HG02759 (cell line): Measurements from ENCODE around the gene ZNF506.
"Not testable (repeated sequence)": the region's sequence is repeated elsewhere in the genome, so short reads cannot be mapped to it uniquely, and the experiment has no call there.

Experiments
- ATAC-seq: cut with Tn5 transposase; IDR thresholded peaks from one replicate; pipeline ENCODE4 v1.9.1; 2021; ENCODE audit warnings: mild to moderate bottlenecking, moderate library complexity; ENCODE audit not compliant: unreplicated experiment

The ZNF506 gene

DNA sequence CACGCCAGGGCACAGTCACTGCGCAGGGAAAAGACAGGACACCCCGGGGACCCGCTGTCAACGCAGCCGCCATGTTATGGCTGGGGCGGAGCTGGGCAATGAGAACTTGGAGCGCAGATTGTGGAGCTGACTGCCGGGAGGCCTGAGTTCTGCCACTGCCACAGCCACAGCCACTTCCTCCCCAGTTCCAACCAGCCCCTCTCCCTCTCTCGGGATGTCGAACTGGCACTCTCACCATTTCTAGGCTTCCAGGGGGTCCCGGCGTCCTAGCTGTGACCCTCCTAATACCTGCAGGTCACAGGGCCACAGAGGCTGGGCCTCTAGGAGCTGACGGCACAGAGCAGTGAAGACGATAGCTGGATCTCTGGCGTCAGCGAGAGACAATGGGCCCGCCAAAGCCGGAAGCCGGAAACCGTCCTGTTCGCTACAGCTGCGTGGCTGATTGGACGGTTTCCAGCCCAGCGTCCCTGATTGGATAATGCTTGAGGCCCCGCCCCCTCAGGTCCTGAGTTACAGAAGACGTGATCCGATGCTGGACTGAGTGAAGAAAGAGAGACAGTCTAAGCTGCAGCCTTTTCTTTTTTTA, at the start of gene ZNF506:
Gene ZNF506 (minus strand): TSS at position 385 of the 586 bp plus-strand sequence. CDS start 147 bp downstream, at position 238.
- ATAC-seq: peak; percentile 91

DNA sequence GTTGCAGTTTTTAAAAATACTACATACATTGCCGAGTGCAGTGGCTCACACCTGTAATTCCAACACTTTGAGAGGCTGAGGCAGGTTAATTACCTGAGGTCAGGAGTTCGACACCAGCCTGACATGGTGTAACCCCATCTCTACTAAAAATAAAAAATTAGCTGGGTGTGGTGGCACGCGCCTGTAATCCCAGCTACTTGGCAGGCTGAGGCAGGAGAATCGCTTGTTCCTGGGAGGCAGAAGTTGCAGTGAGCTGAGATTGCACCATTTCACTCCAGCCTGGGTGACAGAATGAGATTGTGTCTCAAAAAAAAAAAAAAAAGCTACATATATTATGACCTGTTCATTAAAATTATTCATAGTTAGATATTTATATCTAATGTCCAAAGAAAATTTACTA, 48.5 kb upstream of the ZNF506 start:
- not testable (repeated sequence) for ATAC-seq

DNA sequence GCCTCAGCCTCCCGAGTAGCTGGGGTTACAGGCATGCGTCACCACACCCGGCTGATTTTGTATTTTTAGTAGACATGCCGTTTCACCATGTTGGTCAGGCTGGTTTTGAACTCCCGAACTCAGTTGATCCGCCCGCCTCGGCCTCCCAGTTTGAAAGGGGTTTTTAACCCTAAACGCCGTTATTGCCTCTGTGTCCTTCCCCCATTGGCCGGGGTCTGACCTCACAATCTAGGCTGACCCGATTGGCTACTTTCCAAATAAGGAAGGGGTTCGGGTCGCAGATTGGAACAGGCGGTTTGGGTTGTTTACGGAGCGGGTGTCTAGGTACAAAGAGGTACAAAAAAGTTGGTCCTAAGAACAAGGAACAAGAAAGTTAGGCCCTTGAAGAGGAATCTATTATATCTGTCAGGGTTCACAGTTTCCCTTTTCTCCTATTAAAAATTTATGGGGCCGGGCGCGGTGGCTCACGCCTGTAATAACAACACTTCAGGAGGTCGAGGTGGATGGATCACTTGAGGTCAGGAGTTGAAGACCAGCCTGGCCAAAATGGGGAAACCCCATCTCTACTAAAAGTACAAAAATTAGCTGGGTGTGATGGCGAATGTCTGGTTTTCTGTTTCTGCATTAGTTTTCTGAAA, 45.2 kb upstream of the ZNF506 start:
- ATAC-seq: no peak

GRCh38 chr19:19865750-19866610, 44.4 kb upstream of the ZNF506 start, which contains the start of gene ZNF253:
Gene ZNF253, plus strand, starts transcription at chr19:19865882. Its CDS starts 115 bp downstream, at chr19:19865997.
- peak; percentile 96 for ATAC-seq

DNA sequence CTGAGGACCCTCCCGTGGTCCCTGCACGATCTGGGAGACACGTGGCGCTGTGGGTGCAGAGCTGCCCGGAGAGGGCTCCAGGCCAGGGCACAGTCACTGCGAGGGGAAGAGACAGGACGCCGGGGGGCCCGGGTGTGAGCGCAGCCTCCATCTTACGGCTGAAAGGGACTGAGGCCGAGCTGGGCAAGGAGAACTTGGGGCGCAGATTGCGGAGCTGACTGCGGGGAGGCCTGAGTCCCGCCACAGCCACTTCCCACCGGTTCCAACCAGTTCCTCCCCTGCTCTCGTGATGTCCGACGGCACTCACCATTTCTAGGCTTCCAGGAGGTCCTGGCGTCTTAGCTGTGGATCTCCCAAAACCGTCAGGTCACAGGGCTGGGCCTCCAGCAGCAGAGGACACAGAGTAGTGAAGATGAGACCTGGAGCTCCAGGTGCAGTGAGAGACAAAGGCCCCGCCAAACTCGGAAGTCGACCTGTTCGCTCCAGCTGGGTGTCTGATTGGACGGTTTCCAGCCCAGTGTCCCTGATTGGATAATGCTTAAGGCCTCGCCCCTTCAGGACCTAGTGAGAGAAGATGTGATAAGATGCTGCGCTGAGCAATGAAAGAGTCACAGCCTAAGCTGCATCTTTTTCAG, 39.3 kb upstream of the ZNF506 start:
- no peak for ATAC-seq

GRCh38 chr19:19858751-19859150, 37.2 kb upstream of the ZNF506 start:
- ATAC-seq: no peak

GRCh38 chr19:19851740-19852139, 30.2 kb upstream of the ZNF506 start:
- not testable (repeated sequence) for ATAC-seq

DNA sequence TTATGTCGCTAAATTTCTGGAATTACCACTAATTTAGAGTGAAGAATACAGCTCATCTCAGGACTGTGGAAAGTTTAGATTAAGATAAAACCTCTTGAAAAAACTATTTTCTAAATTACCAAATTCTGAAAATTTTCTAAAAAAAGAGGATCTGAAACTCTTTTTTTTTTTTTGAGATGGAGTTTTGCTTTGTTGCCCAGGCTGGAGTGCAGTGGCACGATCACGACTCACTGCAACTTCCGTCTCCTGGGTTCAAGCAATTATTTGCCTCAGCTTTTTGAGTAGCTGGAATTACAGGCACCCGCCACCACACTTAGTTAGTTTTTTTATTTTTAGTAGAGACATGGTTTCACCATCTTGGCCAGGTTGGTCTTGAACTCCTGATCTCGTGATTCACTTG, 27.5 kb upstream of the ZNF506 start:
- ATAC-seq: no peak

GRCh38 chr19:19847781-19848180, 26.2 kb upstream of the ZNF506 start:
- no peak for ATAC-seq

DNA sequence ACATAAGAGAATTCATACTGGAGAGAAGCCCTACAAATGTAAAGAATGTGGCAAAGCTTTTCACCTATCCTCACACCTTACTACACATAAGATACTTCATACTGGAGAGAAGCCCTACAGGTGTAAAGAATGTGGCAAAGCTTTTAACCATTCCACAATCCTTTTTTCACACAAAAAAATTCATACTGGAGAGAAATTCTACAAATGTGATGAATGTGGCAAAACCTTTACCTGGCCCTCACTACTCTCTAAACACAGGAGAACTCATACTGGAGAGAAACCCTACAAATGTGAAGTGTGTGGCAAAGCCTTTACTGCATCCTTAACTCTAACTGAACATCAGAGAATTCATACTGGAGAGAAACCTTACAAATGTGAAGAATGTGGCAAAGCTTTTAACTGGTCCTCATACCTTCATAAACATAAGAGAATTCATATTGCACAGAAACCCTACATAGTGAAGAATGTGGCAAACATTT, 14.0 kb upstream of the ZNF506 start:
- no peak for ATAC-seq

DNA sequence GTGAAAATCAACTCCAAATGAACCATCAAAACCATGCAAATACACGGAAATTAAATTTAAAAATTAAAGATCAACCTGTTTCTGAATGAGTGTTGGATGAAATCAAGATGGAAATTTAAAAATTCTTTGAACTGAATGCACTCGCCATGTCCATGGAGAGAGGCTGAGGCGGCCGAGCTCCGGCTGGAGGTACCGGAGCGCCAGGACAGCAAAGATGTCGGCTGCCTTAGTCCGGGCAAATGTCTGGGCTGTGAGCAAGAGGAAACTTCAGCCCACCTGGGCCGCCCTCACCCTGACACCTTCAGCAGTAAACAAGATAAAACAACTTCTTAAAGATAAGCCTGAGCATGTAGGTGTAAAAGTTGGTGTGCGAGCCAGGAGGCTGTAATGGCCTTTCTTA, 5.3 kb upstream of the ZNF506 start:
- ATAC-seq: no peak

- no peak for ATAC-seq
These were observed 2.4 kb upstream of the ZNF506 start for GRCh38 chr19:19823916-19824315.

DNA sequence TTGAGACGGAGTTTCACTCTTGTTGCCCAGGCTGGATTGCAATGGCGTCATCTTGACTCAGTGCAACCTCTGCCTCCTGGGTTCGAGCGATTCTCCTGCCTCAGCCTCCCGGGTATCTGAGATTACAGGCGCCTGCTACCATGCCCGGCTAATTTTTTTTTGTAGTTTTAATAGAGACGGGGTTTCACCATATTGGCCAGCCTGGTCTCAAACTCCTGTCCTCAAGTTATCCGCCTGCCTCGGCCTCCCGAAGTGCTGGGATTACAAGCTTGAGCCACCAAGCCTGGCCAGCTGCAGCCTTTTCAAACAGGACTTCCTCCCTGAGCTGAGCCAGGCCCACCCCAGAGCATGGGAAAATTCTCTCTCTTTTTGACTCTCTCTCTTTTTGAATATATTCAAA, 426 bp upstream of the ZNF506 start:
- not testable (repeated sequence) for ATAC-seq

- ATAC-seq: peak; percentile 16
These were observed 703 bp downstream of the ZNF506 start for GRCh38 chr19:19820774-19821320.

DNA sequence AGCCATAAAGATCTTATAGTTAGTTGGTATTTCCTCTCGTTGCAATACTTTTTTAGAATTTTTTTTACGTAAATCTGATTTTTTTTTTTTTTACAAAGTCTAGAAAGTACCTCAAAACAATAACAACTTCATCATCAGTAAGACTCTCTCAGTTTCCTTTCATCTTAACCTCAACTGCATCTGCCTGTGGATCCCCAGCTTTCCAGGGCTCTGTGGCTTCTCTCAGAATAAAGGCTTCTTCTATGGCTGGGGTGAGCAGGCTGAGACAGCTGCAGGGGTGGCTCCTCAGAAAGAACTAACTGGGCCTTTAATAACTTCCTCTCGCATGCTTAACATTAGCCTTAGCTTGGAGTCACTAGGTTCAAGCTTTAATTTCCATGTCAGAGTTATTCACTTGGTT, 4.2 kb downstream of the ZNF506 start:
- no peak for ATAC-seq

- ATAC-seq: no peak
These were observed 4.9 kb downstream of the ZNF506 start for GRCh38 chr19:19816679-19817078.

DNA sequence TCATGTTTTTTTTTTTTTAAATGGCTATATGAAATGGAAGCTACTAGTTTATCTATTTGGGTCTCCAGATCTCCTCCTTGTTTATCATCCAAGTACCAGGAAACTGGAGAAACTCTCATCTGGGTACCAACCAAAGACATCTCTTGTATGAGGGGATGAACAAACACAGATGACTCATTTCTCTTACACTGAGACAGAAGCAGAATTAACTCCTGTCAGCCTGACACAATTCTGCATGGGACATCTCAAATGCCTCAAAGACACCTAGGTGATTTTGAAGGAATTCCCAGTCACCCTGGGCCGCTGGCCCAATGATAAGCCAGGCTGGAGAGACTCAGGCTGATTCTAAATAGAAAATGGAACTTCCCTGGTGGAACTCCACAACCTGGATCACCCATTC, 9.6 kb downstream of the ZNF506 start:
- not testable (repeated sequence) for ATAC-seq

DNA sequence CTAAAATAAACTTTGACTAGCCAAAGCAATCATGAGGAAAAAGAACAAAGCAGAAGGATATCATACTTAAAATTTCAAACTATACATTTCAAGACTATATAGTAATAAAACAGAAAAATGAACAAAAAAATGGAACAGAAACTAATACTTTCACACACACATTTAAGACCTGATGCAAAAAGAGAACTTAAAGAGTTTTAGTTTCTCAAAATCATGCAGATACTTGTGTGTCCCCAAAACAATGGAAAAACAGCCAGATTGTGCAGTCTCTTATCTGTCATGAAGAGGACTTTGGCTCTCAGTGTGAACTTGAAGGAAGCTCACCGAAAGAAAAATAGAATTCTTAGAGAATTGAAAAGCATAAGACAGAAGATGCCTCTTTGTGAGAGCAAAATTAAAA, 16.1 kb downstream of the ZNF506 start:
- no peak for ATAC-seq

DNA sequence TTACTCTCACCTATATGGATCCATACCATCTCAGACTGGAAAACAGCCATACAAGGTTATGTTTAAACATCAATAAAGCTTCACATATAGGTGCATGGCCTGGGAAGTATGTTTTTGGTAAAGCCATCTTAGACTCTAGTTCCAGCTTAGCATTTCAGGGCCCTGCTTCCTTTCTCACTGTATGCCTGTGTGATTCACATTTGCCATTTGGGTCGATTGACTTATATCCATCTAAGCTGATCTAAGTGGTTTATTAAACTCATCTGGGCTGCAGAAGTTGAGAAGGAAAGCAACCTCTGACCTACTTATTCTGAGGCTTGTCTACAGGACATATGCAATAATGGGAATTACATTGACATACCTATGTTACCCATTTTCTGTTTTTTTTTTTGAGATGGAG, 33.5 kb downstream of the ZNF506 start:
- ATAC-seq: no peak

- not testable (repeated sequence) for ATAC-seq
These were observed 36.1 kb downstream of the ZNF506 start for GRCh38 chr19:19785476-19785875.

- ATAC-seq: no peak
These were observed 38.8 kb downstream of the ZNF506 start for GRCh38 chr19:19782783-19783182.
